Testis (tissue), 3 donors: ENCODE measurements around the gene DNAH9. TPM values are rescaled to one million over a fixed set of nuclear protein-coding genes. Genes with fewer than 3 reads are reported as not detected.

Experiments used
- DNase-seq: peaks from one replicate; pipeline ENCODE4 v3.0.0-alpha.2; 2019
- H3K27ac ChIP-seq, 2 donors: fragments of 200-600 bp; sonication (generic); one replicate each; pipeline ENCODE4 v1.5.1; 2019
- H3K27me3 ChIP-seq: fragments of 200-600 bp; sonication (generic); one replicate; pipeline ENCODE4 v1.5.1; 2019
- H3K36me3 ChIP-seq: fragments of 200-600 bp; sonication (generic); one replicate; pipeline ENCODE4 v1.5.1; 2017; ENCODE audit warnings: low read depth; ENCODE audit errors: missing control alignments
- H3K4me1 ChIP-seq: fragments of 200-600 bp; sonication (generic); one replicate; pipeline ENCODE4 v1.5.1; 2019
- H3K4me3 ChIP-seq, 2 donors: fragments of 200-600 bp; sonication (generic); one replicate each; pipeline ENCODE4 v1.5.1; 2017 to 2019
- H3K9me3 ChIP-seq: fragments of 200-600 bp; sonication (generic); one replicate; pipeline ENCODE4 v1.5.1; 2017
- POLR2A ChIP-seq: fragments of 450-650 bp; IDR thresholded peaks from one replicate; pipeline ENCODE4 v1.6.1; 2017; ENCODE audit warnings: antibody characterized with exemption, mild to moderate bottlenecking, moderate library complexity
- WGBS, 2 donors: methylation state at CpG; one replicate each; pipeline ENCODE4 v1.1.5; 2018; 5-methylcytosine and 5-hydroxymethylcytosine counted together
- intact Hi-C: fragments of 100-400 bp; cut with DNase I; formaldehyde crosslinking; loops from one replicate; pipeline ENCODE4 v1.15.1; 2023; ENCODE audit warnings: low total_unique reads
- polyA plus RNA-seq: library from polyadenylated mRNA; stranded (reverse); fragments of 350-450 nt; fragmentation: Illumina TruSeq; extraction: RNeasy Lipid Tissue Mini Kit (QIAGEN cat#74804); gene quantifications from one replicate; pipeline ENCODE4 v1.2.3, GENCODE V29; 2014; ENCODE audit warnings: low read depth, low replicate concordance; ENCODE audit not compliant: insufficient read depth
- total RNA-seq, 2 donors: library from RNA; depleted of rRNA; stranded (reverse); fragments of >200 nt; gene quantifications; one replicate each; pipeline ENCODE4 v1.2.3, GENCODE V29; 2016
- TF ChIP-seq, protein P1 (sequence below), 3 experiments: fragments of 450-650 bp in 2 of 3; fragments of 200-600 bp in 1 of 3; sonication (generic) in 1 of 3; IDR thresholded peaks; one replicate each; pipeline ENCODE4 v1.5.1; 2016 to 2019; ENCODE audit warnings: antibody characterized with exemption in 3 of 3, mild to moderate bottlenecking in 2 of 3, moderate library complexity in 1 of 3

The DNAH9 gene
- total and polyA plus RNA-seq, 3 donors from 2014 or later: 15.4 to 22.9 (median 19.4) TPM

- no peak overlapping the region for H3K27ac ChIP-seq
- no peak for DNase-seq
- H3K4me1 ChIP-seq: no peaks in the 10 kb centered on the region
- no peaks in the 10 kb centered on the region for H3K36me3 ChIP-seq
- TF ChIP-seq, protein P1, sequence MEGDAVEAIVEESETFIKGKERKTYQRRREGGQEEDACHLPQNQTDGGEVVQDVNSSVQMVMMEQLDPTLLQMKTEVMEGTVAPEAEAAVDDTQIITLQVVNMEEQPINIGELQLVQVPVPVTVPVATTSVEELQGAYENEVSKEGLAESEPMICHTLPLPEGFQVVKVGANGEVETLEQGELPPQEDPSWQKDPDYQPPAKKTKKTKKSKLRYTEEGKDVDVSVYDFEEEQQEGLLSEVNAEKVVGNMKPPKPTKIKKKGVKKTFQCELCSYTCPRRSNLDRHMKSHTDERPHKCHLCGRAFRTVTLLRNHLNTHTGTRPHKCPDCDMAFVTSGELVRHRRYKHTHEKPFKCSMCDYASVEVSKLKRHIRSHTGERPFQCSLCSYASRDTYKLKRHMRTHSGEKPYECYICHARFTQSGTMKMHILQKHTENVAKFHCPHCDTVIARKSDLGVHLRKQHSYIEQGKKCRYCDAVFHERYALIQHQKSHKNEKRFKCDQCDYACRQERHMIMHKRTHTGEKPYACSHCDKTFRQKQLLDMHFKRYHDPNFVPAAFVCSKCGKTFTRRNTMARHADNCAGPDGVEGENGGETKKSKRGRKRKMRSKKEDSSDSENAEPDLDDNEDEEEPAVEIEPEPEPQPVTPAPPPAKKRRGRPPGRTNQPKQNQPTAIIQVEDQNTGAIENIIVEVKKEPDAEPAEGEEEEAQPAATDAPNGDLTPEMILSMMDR (IDR thresholded peaks at IDR 0.05): no peak
- TF ChIP-seq POLR2A: no peak
- intact Hi-C loops: no loop called here
- no peak overlapping the region for H3K4me3 ChIP-seq
- H3K27me3 ChIP-seq: no peaks in the 10 kb centered on the region
- 49 to 76% methylated on average over 9 of the region's 9 CpGs for WGBS, 2 donors
- no peaks in the 10 kb centered on the region for H3K9me3 ChIP-seq
Observed at GRCh38 chr17:11803231-11803969, 205.1 kb downstream of the DNAH9 start.

- TF ChIP-seq, protein P1 (IDR thresholded peaks at IDR 0.05): no peak
- TF ChIP-seq POLR2A: no peak
- Histone ChIP-seq H3K36me3 (no peaks in the 10 kb centered on the region), H3K4me3 (no peak overlapping the region), H3K9me3 (no peaks in the 10 kb centered on the region), H3K27me3 (no peaks in the 10 kb centered on the region), H3K27ac (no peak overlapping the region), H3K4me1 (no peaks in the 10 kb centered on the region)
- intact Hi-C loops: no loop called here
- 85 to 87% methylated on average over 6 of the region's 6 CpGs for WGBS, 2 donors
- no peak for DNase-seq
Observed at GRCh38 chr17:11805138-11805537, 206.9 kb downstream of the DNAH9 start.

- H3K4me1 ChIP-seq: no peaks in the 10 kb centered on the region
- H3K9me3 ChIP-seq: no peaks in the 10 kb centered on the region
- no peak overlapping the region for H3K4me3 ChIP-seq
- DNase-seq: no peak
- no peaks in the 10 kb centered on the region for H3K36me3 ChIP-seq
- WGBS, 2 donors: 97 to 98% methylated on average over 7 of the region's 7 CpGs
- H3K27ac ChIP-seq: no peak overlapping the region
- H3K27me3 ChIP-seq: no peaks in the 10 kb centered on the region
- TF ChIP-seq POLR2A: no peak
- TF ChIP-seq, protein P1 (IDR thresholded peaks at IDR 0.05): no peak
- intact Hi-C loops: no loop called here
Observed at GRCh38 chr17:11805952-11806351, 207.7 kb downstream of the DNAH9 start.

- WGBS, 2 donors: 54 to 60% methylated on average over 7 of the region's 7 CpGs
- no peak for TF ChIP-seq POLR2A
- TF ChIP-seq, protein P1 (IDR thresholded peaks at IDR 0.05): no peak
- H3K4me3 ChIP-seq: no peak overlapping the region
- H3K4me1 ChIP-seq: no peaks in the 10 kb centered on the region
- H3K36me3 ChIP-seq: no peaks in the 10 kb centered on the region
- no peak for DNase-seq
- no peaks in the 10 kb centered on the region for H3K27me3 ChIP-seq
- intact Hi-C loops: no loop called here
- no peaks in the 10 kb centered on the region for H3K9me3 ChIP-seq
- H3K27ac ChIP-seq: no peak overlapping the region
Observed at GRCh38 chr17:11807606-11808005, 209.3 kb downstream of the DNAH9 start.

DNA sequence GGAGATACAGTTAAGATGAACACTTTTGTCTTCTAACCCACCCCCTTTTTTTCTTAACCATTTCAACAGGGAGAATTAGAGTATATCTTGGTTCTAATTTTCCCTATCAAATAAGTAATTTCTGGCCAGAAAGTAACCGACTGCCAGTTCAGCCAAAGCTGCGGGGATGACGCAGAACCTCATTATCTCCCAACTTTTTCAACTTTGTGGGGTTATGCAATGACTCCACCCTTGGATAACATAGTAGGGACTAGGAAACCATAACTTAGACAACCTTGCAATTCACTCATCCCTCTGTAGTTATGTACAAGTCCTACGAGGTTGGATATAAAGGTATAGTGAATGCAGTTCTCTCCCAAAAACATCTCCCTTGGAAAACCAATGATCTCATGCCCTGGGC lies 215.0 kb downstream of the DNAH9 start:
- Histone ChIP-seq H3K9me3 (no peaks in the 10 kb centered on the region), H3K4me1 (no peaks in the 10 kb centered on the region), H3K27me3 (no peaks in the 10 kb centered on the region), H3K36me3 (no peaks in the 10 kb centered on the region), H3K4me3 (no peak overlapping the region), H3K27ac (no peak overlapping the region)
- TF ChIP-seq, protein P1 (IDR thresholded peaks at IDR 0.05): no peak
- no peak for TF ChIP-seq POLR2A
- intact Hi-C loops: no loop called here
- DNase-seq: no peak
- 86 to 97% methylated on average over 4 of the region's 4 CpGs for WGBS, 2 donors
